Fibroblast of gingiva (primary cell): ENCODE measurements around the gene MAT2B.
"Not testable (repeated sequence)": the region's sequence is repeated elsewhere in the genome, so short reads cannot be mapped to it uniquely, and the experiment has no call there.

Experiments used
- DNase-seq: peaks from one replicate; pipeline ENCODE4 v3.0.0-alpha.2; 2011; ENCODE audit warnings: low read depth

Gene MAT2B

GRCh38 chr5:163503106-163504078 lies 2.0 kb upstream of the MAT2B start:
- DNase-seq, result peak; percentile 90

- DNase-seq, result peak; percentile 71
Measured at GRCh38 chr5:163504079-163504931, 1.1 kb upstream of the MAT2B start.

GRCh38 chr5:163505049-163505367 lies 411 bp upstream of the MAT2B start:
- DNase-seq, result no peak

- DNase-seq, result no peak
Measured at GRCh38 chr5:163506095-163506457, 657 bp downstream of the MAT2B start.

GRCh38 chr5:163506726-163507125 lies 1.3 kb downstream of the MAT2B start:
- DNase-seq, result no peak

GRCh38 chr5:163508753-163509152 lies 3.3 kb downstream of the MAT2B start:
- no peak for DNase-seq

- peak; percentile 79 for DNase-seq
Measured at GRCh38 chr5:163509291-163509951, 4.0 kb downstream of the MAT2B start.

GRCh38 chr5:163512526-163512925 lies 7.1 kb downstream of the MAT2B start:
- no peak for DNase-seq

GRCh38 chr5:163525096-163525495 lies 19.7 kb downstream of the MAT2B start:
- DNase-seq, result no peak

- DNase-seq, result no peak
Measured at GRCh38 chr5:163529698-163530097, 24.3 kb downstream of the MAT2B start.

- no peak for DNase-seq
Measured at GRCh38 chr5:163531272-163531671, 25.9 kb downstream of the MAT2B start.

- no peak for DNase-seq
Measured at GRCh38 chr5:163532171-163533084, 27.0 kb downstream of the MAT2B start.

GRCh38 chr5:163533223-163533622 lies 27.8 kb downstream of the MAT2B start:
- no peak for DNase-seq

- no peak for DNase-seq
Measured at GRCh38 chr5:163534492-163535094, 29.2 kb downstream of the MAT2B start.

GRCh38 chr5:163535290-163535689 lies 29.9 kb downstream of the MAT2B start:
- no peak for DNase-seq

- DNase-seq, result not testable (repeated sequence)
Measured at GRCh38 chr5:163536442-163536841, 31.0 kb downstream of the MAT2B start.

GRCh38 chr5:163540696-163541095 lies 35.3 kb downstream of the MAT2B start:
- no peak for DNase-seq

GRCh38 chr5:163542771-163543170 lies 37.4 kb downstream of the MAT2B start:
- no peak for DNase-seq

- DNase-seq, result no peak
Measured at GRCh38 chr5:163544041-163544440, 38.6 kb downstream of the MAT2B start.

GRCh38 chr5:163544836-163545235 lies 39.4 kb downstream of the MAT2B start:
- no peak for DNase-seq

- DNase-seq, result no peak
Measured at GRCh38 chr5:163548649-163549048, 43.2 kb downstream of the MAT2B start.
